ENCODE measurements around the gene DNPH1. TPM values are rescaled to one million over a fixed set of nuclear protein-coding genes. Genes with fewer than 3 reads are reported as not detected.

The DNPH1 gene
- total RNA-seq, 4 donors from 2014 or later: 23.4 to 68.4 (median 33.2) TPM

- Histone ChIP-seq H3K9me3 (no peaks in the 10 kb centered on the region), H3K27ac (no peak overlapping the region), H3K36me3 (no peaks in the 10 kb centered on the region), H3K27me3 (no peaks in the 10 kb centered on the region), H3K4me1 (no peaks in the 10 kb centered on the region), H3K4me3 (no peak overlapping the region)
- TF ChIP-seq, protein P1, sequence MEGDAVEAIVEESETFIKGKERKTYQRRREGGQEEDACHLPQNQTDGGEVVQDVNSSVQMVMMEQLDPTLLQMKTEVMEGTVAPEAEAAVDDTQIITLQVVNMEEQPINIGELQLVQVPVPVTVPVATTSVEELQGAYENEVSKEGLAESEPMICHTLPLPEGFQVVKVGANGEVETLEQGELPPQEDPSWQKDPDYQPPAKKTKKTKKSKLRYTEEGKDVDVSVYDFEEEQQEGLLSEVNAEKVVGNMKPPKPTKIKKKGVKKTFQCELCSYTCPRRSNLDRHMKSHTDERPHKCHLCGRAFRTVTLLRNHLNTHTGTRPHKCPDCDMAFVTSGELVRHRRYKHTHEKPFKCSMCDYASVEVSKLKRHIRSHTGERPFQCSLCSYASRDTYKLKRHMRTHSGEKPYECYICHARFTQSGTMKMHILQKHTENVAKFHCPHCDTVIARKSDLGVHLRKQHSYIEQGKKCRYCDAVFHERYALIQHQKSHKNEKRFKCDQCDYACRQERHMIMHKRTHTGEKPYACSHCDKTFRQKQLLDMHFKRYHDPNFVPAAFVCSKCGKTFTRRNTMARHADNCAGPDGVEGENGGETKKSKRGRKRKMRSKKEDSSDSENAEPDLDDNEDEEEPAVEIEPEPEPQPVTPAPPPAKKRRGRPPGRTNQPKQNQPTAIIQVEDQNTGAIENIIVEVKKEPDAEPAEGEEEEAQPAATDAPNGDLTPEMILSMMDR (IDR thresholded peaks at IDR 0.05): no peak
- no peak for TF ChIP-seq POLR2A (IDR thresholded peaks at IDR 0.05)
- intact Hi-C loops (cut with DNase I; ENCODE audit: low total_unique reads): no loop called here
- no peak for DNase-seq
Observed at GRCh38 chr6:43216200-43216599, 13.1 kb downstream of the DNPH1 start.

- Histone ChIP-seq H3K36me3 (no peaks in the 10 kb centered on the region), H3K4me3 (no peak overlapping the region), H3K9me3 (no peaks in the 10 kb centered on the region), H3K27me3 (no peaks in the 10 kb centered on the region), H3K27ac (no peak overlapping the region), H3K4me1 (no peaks in the 10 kb centered on the region)
- intact Hi-C loops (cut with DNase I; ENCODE audit: low total_unique reads): no loop called here
- DNase-seq: no peak
- no peak for TF ChIP-seq POLR2A (IDR thresholded peaks at IDR 0.05)
- TF ChIP-seq, protein P1 (IDR thresholded peaks at IDR 0.05): no peak
Observed at GRCh38 chr6:43215066-43215465, 14.2 kb downstream of the DNPH1 start.

GRCh38 chr6:43213431-43213830 is 15.8 kb downstream of the DNPH1 start:
- DNase-seq: no peak
- no peak overlapping the region for H3K4me3 ChIP-seq
- H3K4me1 ChIP-seq: no peaks in the 10 kb centered on the region
- intact Hi-C loops (cut with DNase I; ENCODE audit: low total_unique reads): no loop called here
- H3K9me3 ChIP-seq: no peaks in the 10 kb centered on the region
- no peaks in the 10 kb centered on the region for H3K27me3 ChIP-seq
- H3K27ac ChIP-seq: no peak overlapping the region
- TF ChIP-seq, protein P1 (IDR thresholded peaks at IDR 0.05): no peak
- no peak for TF ChIP-seq POLR2A (IDR thresholded peaks at IDR 0.05)
- no peaks in the 10 kb centered on the region for H3K36me3 ChIP-seq

DNA sequence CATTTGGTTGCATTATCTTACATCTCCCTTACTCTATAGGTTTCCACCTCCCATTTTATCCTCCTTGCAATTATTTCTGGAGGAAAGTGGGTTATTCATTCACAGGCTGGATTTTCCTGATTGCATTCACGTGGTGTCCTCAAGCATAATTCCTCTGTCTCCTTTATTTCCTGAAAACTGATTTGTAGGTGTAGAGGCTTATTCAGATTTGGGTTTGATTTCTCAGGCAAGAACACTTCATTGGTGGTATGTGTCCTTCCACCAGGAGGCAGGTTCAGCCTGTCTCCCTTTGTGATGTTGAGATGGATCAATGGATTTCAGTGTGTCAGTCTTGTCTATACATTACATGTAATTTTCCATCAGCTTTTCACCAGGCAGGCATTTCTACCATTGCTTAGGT is 17.3 kb downstream of the DNPH1 start:
- TF ChIP-seq POLR2A (IDR thresholded peaks at IDR 0.05): no peak
- TF ChIP-seq, protein P1 (IDR thresholded peaks at IDR 0.05): no peak
- DNase-seq: no peak
- intact Hi-C loops (cut with DNase I; ENCODE audit: low total_unique reads): no loop called here
- H3K4me1 ChIP-seq: no peaks in the 10 kb centered on the region
- H3K27ac ChIP-seq: no peak overlapping the region
- H3K36me3 ChIP-seq: no peaks in the 10 kb centered on the region
- H3K4me3 ChIP-seq: no peak overlapping the region
- no peaks in the 10 kb centered on the region for H3K9me3 ChIP-seq
- H3K27me3 ChIP-seq: no peaks in the 10 kb centered on the region

GRCh38 chr6:43207286-43207685 is 22.0 kb downstream of the DNPH1 start:
- Histone ChIP-seq H3K36me3 (no peaks in the 10 kb centered on the region), H3K4me1 (no peaks in the 10 kb centered on the region)
- DNase-seq: no peak

More at GRCh38 chr6:43207286-43207685, 22.0 kb downstream of the DNPH1 start:
- TF ChIP-seq, protein P1 (IDR thresholded peaks at IDR 0.05): no peak
- no peak for TF ChIP-seq POLR2A (IDR thresholded peaks at IDR 0.05)
- H3K4me3 ChIP-seq: no peak overlapping the region
- intact Hi-C loops (cut with DNase I; ENCODE audit: low total_unique reads): no loop called here
- no peaks in the 10 kb centered on the region for H3K27me3 ChIP-seq
- no peak overlapping the region for H3K27ac ChIP-seq
- H3K9me3 ChIP-seq: no peaks in the 10 kb centered on the region

All from uterus (tissue), 4 donors.